ENCODE results near the gene RABEP2.

DNA sequence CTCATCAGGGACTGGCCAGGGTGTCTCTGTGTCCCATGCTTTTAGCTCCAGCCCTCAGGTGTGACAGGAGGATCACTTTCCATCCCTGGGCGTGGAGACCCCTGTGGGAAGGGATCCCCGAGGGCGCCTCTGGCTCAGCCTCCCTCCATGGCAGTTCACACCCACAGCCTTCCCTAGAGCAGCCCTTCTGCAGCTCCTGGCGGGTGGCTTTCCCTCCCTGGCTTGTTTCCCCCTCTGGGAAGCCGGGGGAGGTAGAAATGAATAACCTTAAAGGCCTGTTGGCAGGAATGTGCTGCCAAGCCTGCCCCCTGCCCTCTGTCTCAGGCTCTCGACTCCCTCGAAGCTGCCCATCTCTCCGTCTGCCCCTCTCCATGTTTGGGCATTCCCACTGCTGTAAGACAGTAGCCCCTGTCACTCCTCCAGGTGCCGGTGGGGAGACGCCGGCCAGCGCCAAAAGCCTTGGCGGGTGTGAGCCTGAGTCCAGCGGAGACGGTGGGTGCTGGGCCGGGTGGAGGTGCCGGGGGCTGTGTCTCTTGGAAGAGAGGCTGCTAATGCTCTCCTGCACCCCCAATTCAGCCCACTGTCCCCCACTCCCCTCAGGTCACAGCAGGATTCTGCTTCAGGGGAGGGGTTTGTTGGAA lies 48.9 kb downstream of the RABEP2 start:
- TF ChIP-seq, protein P1, sequence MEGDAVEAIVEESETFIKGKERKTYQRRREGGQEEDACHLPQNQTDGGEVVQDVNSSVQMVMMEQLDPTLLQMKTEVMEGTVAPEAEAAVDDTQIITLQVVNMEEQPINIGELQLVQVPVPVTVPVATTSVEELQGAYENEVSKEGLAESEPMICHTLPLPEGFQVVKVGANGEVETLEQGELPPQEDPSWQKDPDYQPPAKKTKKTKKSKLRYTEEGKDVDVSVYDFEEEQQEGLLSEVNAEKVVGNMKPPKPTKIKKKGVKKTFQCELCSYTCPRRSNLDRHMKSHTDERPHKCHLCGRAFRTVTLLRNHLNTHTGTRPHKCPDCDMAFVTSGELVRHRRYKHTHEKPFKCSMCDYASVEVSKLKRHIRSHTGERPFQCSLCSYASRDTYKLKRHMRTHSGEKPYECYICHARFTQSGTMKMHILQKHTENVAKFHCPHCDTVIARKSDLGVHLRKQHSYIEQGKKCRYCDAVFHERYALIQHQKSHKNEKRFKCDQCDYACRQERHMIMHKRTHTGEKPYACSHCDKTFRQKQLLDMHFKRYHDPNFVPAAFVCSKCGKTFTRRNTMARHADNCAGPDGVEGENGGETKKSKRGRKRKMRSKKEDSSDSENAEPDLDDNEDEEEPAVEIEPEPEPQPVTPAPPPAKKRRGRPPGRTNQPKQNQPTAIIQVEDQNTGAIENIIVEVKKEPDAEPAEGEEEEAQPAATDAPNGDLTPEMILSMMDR (conservative IDR thresholded peaks at IDR 0.05; ENCODE audit: low read depth, low read length), result no peak
- TF ChIP-seq EZH2 (IDR thresholded peaks at IDR 0.05; ENCODE audit: borderline replicate concordance, low read depth, low read length, poor library complexity, severe bottlenecking), result no peak
